Activated CD8-positive, alpha-beta memory T cell treated with anti-CD3 and anti-CD28 coated beads, Interleukin-2, amount 50 U/mL, for 1 hour (primary cell): ENCODE data around the gene PLRG1.

ENCODE experiments used
- DNase-seq: peaks from one replicate; pipeline ENCODE4 v3.0.0-alpha.2; 2020; ENCODE audit errors: extremely low read depth

PLRG1 gene

DNA sequence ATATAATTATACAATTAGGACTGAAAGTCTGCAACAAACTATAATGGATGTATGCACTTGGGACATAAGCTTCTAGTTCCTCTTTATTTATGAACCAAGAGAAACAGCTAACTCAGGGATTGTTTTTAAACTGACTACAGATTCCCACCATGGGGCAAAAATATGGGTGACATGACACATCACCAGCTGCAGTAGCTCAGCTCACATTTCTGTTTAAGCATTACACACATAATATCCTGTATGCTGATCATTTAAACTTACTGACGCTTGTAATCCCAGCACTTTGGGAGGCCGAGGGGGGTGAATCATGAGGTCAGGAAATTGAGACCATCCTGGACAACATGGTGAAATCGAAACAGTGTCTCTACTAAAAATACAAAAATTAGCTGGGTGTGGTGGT, 24.1 kb upstream of the PLRG1 start:
- DNase-seq, result no peak

- no peak for DNase-seq
Observed at GRCh38 chr4:154573190-154573870, 23.1 kb upstream of the PLRG1 start.

DNA sequence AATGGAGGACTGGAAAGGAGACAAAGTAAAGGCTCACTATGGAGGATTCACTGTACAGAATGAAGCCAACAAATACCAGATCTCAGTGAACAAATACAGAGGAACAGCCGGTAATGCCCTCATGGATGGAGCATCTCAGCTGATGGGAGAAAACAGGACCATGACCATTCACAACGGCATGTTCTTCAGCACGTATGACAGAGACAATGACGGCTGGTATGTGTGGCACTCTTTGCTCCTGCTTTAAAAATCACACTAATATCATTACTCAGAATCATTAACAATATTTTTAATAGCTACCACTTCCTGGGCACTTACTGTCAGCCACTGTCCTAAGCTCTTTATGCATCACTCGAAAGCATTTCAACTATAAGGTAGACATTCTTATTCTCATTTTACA, 19.4 kb upstream of the PLRG1 start:
- DNase-seq, result no peak

DNA sequence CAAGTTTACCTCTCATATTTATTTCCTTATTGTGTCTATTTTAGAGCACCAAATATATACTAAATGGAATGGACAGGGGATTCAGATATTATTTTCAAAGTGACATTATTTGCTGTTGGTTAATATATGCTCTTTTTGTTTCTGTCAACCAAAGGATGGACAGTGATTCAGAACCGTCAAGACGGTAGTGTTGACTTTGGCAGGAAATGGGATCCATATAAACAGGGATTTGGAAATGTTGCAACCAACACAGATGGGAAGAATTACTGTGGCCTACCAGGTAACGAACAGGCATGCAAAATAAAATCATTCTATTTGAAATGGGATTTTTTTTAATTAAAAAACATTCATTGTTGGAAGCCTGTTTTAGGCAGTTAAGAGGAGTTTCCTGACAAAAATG, 18.8 kb upstream of the PLRG1 start:
- no peak for DNase-seq

- DNase-seq, result no peak
Observed at GRCh38 chr4:154566639-154567204, 16.5 kb upstream of the PLRG1 start.

DNA sequence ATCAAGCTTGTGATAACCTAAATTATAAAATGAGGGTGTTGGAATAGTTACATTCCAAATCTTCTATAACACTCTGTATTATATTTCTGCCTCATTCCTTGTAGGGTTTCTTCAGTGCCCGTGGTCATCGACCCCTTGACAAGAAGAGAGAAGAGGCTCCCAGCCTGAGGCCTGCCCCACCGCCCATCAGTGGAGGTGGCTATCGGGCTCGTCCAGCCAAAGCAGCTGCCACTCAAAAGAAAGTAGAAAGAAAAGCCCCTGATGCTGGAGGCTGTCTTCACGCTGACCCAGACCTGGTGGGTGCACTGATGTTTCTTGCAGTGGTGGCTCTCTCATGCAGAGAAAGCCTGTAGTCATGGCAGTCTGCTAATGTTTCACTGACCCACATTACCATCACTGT, 15.5 kb upstream of the PLRG1 start:
- no peak for DNase-seq

GRCh38 chr4:154564311-154564710, 14.1 kb upstream of the PLRG1 start:
- no peak for DNase-seq

GRCh38 chr4:154562697-154563254, 12.6 kb upstream of the PLRG1 start, which contains the start of gene FGB:
FGB (plus strand) TSS chr4:154563011; CDS start chr4:154563019, 8 bp downstream.
- no peak for DNase-seq

DNA sequence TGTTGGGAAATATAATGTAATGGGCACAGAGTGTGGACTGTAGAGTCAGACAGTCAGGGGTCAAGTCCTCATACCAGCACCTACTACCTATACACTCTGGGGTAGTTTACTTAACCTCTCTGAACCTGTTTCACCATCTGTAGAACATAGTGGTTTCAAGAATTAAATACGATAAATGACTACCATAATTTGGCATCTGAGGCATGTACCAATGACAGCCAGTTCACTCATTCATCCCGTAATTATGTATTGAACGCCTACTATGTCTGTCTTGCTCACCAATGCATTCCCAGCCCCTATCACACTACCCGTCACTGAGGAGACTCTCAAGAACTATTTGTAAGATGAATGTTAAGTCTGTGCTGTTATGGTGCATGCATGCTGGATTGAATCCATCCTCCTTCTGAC, 10.6 kb upstream of the PLRG1 start:
- no peak for DNase-seq

DNA sequence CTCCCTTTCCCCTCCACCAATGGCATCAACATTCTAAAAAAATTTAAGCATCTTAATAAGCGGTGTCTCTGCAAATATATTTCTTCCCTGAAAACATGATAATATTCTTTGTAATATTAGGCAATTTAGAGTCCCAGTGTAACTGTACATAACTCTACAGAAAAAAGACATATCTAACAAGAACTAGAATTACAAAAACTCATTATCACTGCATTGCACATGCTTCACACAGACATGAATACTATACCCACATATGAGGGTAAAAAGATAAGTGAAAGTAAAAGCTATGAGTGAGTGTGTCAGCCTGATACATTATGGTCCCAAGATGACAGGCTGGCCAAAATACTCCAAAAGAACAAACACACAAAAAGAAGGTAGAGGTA, 10.2 kb upstream of the PLRG1 start:
- DNase-seq, result no peak

GRCh38 chr4:154559494-154560418, 9.6 kb upstream of the PLRG1 start:
- no peak for DNase-seq

- no peak for DNase-seq
Observed at GRCh38 chr4:154559141-154559493, 8.9 kb upstream of the PLRG1 start.

- DNase-seq, result peak; percentile 40
Observed at GRCh38 chr4:154551872-154552686, 1.9 kb upstream of the PLRG1 start.

GRCh38 chr4:154545689-154546088, 4.5 kb downstream of the PLRG1 start:
- DNase-seq, result no peak

DNA sequence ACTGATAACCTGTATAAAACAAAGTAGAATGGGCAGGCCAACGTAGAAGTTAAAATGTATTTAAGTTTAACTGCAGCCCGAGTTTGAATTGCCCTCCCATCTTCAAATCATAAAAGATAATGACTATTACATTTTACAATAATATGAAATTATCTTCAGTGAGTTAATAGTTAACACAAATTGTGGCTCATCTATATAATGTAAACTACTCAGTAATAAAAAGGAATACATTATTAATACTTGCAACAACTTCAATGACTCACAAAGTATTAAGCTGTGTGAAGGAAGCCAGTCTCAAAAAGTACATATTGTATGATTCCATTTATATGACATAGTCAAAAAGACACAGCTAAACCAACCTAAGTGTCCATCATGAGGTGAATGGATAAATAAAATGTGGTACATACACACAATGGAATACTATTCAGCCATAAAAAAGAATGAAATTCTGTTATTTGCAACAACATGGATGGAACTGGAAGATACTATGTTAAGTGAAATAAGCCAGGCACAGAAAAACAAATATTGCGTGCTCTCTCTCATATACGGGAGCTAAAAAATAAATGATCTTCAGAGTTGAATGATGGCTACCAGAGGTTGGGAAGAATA, 7.8 kb downstream of the PLRG1 start:
- no peak for DNase-seq

GRCh38 chr4:154534296-154534695, 15.9 kb downstream of the PLRG1 start:
- no peak for DNase-seq

- DNase-seq, result no peak
Observed at GRCh38 chr4:154529728-154530519, 20.3 kb downstream of the PLRG1 start.

DNA sequence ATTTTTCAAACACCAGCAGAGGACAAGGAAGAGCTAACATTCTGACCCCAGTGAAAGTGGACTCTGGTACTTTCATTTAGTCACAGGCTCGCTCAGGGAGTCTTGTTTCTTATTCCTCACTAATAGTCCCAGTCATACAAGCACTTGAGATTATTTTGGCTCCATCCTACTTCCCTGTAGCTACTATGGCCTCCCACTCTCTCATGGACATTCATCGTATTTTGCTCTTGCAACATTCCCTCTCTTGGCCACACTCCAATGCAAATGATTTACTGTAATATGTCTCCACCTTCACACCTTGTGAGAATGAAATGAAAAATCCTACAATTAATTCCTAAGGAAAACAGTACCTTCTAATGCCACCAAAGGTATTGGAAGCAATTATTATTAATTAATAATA, 21.3 kb downstream of the PLRG1 start:
- no peak for DNase-seq

GRCh38 chr4:154527308-154527707, 22.9 kb downstream of the PLRG1 start:
- DNase-seq, result no peak

- DNase-seq, result no peak
Observed at GRCh38 chr4:154526151-154526550, 24.0 kb downstream of the PLRG1 start.
